NCI-H2171 (cell line): Measurements from ENCODE around the gene RASA3.
"Not testable (repeated sequence)": the region's sequence is repeated elsewhere in the genome, so short reads cannot be mapped to it uniquely, and the experiment has no call there.

ENCODE experiments used
- DNase-seq: peaks from one replicate; lab custom pipeline; 2025; lab: John Stamatoyannopoulos, UW

Gene RASA3

DNA sequence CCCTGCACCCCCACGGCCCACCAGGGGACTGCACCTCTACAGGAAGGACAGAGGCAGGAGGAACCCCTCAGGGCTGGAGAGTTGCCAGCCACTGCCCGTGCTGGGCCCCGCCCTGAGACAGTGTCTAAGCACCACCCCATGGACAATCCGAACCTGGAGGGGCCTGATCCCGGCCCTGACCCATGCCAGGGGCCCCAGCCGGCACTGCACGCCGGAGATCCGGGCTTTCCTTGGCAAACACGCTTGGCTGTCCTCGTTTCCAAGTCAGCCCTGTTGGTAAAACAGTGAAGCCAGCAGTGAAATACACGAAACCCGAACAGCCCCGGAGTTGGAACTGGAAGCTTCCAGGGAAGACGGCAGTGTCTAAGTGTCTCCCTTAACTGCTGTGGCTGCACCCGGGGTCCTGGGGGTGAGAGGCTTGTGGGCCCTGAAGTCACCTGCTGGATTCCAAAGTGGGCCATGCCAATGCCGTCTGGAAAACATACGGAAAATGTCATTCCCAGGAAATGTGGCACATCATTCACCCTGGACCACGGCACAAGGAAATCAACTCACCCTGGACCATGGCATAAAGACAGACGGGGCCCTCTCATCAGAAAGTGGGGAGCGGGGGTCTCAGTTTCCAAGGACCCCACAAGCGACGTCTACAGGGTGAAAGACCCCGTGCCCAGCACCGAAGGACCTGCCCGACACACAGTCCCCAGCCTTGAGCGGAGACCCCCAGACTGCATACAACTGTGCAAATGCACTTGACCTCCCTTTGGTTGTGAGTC is 30.9 kb downstream of the RASA3 start:
- DNase-seq = no peak

DNA sequence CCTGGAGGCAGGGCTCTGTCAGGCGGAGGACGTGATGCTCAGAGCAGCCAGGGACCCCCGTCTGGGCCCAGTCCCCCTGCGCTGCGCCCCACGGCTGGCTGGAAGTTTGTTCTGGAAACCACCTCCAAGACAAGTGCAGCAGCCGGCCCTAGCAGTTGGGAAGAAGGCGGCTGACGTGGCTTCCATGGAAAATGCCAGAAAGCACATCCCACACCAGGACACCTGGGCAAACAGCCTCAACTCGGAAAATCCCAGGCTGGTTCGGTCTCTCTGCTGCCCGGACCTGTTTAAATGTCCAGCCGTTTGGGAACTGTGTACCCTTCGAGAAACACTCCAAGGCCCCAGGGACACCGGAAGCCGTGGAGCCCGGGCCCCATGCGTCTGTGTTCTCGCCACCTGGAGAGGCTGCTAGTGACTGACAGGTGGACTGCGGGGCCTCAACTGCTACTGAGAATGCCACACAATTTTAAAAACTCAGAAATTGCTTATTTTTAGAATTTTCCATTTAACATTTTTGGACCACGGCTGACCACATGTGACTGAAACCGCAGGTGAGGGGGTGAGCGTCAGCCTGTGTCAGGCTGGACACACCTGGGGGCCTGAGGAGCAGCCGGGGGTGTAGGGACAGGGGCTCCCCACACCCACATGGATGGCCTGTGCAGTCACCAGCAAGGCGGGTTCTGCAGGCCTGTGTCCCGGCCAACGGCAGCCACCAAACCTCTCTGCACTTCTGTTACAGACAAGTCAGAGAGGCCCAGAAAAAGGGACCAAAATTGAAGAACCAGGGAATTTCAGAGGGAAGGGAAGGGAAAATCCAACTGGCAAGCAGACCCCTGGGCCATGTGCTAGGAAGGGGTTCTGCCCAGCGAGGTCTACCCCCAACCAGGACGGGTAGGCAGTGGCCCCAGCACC is 31.7 kb downstream of the RASA3 start:
- no peak for DNase-seq

DNA sequence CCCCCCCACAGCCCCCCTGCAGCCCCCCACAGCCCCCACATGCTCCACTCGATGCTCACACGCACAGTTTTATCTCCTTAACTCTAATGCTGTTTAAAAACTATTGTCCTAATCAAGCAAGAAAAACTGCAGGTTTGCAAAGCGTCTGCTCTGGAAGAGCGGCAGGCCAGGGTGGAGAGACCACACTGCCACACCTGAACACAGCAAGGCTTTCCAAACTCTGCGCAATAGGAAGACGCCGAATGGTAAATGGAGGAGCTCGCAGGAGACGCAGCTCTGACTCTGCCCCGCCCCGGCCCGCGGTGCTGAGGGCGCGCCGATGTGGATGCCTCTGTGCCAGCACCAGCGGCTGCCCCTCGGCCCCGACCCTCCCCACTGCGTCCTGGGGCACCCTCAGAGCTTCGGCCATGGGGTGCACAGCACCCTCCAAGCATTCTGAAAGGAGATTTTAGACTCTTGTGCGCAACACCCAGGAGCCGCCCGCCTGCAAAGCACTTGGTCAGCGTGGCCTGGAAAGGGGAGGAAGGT is 32.4 kb downstream of the RASA3 start:
- DNase-seq = no peak

DNA sequence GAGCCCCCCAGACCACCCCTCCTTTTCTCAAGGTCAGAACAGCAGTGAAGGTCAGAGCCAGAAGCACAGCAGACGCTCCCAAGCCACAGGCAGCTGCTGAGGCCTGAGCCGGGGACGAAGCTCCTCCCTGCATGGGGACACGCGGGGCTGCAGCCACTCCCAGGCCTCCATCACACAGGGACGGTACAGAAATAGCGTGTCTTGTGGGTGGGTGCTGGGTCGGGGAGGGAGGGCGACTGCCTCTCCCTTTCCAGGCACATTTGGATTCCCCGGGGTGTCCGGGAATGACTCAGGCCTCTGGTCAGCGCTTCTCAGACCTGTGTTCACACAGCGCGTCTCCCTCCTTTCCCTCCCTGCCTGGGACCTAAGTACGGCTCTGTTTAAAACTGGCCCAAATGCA is 33.2 kb downstream of the RASA3 start:
- DNase-seq = no peak

DNA sequence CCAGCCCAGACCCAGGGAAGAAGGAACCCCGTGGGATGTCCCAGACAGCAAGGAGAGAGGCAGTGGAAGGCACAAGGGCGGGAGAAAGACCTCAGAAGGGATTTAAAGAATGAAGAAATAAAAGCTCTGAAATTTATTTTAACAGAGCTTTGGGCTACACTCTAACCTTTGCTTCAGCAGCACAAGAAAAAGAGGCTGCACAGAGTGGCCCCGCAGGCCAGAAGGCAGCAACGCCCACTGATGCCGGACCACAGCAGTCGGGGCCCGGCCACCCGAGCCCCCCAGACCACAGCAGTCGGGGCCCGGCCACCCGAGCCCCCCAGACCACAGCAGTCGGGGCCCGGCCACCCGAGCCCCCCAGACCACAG is 33.8 kb downstream of the RASA3 start:
- not testable (repeated sequence) for DNase-seq

DNA sequence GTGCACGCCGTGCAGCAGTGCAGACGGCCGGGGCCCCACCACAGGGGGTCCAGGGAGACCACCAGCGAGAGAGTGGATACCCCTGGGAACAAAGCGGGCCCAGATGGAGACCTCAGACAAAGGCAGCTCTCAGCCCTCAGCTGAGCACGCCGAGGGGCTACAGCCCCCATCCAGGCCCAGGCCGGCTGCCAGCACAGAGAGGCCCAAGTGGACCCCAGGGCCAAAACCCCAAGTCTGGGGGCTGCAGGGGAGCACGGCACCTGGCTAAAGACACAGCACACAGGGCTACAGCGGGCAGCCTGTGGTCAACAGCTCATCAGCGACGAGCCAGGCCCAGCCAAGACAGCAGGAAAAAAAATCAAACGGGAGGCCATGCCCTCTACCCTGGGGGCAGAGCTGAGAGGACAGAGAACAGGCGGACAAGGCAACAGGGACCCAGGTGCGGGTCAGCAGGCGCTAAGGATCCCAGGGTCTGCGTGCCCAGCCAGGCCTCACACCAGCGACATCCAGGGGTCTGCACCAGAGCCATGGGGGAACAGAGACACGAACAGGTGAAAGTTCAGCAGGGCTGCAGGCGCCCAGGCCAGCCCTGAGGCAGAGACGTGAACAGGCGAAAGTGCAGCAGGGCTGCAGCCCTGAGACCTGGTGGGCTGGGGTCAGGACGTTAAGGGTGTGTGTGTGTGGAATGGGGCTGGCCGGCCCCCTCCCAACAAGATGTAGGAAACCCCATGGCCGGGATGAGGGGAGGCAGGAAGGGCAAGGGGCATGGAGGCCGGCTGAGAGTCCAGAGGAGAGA is 34.3 kb downstream of the RASA3 start:
- DNase-seq = no peak

DNA sequence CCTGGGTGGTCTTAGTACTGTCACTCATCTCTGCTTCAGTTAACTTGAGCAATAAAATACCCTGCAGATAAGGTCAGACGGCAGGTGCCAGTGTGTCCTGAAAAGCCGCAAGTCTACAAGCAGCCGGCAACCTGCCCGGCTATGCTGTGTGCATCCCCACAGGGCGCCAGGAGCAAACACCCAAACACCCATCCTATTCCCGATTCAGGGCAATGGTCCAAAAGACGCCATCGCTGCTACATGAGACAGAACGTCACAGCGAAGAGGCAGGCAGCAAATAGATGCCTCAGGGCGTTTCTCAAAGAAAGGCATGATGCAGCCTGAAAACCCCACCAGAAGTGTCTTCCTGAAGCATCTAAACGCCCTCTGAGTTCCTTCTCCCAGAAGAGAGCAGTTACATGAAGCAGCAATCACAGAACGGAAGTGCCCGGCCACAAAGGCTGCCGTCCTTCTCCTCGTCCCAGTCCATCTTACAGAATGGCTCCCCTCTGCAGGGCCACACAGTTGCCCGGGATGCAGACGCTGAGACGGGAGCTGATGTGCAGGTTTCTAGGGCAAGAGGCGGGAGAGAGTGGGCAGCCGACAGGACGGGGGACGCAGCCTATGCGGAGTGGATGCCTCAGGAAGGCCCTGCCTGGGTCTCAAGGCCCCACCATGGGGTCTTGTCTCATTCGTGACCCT is 35.1 kb downstream of the RASA3 start:
- DNase-seq = no peak

DNA sequence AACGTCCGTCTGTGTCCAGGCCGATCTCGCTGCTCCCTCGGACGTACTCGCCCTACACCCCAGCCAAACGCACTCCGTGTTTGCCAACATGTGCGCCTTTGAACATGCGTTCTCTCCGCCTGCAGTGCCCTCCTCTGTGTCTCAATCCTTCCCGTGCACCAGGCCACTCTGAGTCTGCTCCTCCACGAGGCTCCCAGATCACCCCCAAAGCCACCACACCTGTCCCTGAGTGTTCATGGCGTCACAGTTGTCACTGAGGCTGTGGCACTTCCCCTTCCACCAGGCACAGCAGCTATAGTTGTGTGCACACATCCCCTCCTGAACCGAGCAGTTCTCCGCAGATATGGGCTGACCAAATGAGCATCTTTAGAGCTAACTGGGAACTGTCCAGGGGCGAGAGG is 35.6 kb downstream of the RASA3 start:
- no peak for DNase-seq

DNA sequence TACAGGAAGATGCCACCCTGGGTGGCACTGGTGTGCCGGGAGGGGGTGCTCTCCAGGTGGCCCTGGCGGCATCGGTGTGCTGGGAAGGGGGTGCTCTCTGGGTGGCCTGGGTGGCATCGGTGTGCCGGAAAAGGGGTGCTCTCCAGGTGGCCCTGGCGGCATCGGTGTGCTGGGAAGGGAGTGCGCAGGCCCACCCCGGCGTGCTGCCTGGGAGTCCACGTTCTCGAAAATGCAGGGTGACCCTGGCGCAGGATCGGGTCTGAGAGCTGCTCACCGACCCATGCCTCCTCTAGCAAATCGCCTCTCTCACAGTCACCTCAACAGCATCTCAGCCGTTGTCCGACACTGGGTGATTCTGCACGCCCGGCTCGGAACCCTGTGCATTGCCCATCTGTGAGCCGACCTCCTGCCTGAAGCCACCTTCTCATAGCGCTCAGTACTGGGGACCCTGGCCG is 36.4 kb downstream of the RASA3 start:
- DNase-seq = no peak

DNA sequence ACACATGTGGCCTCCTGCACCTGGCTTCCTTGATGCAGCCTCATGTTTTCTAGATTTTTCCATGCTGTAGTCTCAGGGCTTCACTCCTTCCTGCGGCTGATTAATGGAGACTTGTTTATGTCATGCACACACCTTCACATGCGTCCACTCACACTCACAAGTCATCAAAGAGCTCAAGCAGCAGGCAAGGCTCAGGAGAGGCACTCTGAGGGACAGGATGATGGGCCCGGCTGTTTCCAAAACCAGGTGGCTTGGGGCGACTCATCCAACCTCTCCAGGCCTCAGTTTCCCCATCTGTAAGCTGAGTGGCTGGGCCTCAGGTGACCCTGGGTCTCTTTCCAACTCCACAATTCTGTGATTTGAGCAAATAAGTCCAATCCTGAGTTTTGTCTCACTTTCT is 36.9 kb downstream of the RASA3 start:
- no peak for DNase-seq

DNA sequence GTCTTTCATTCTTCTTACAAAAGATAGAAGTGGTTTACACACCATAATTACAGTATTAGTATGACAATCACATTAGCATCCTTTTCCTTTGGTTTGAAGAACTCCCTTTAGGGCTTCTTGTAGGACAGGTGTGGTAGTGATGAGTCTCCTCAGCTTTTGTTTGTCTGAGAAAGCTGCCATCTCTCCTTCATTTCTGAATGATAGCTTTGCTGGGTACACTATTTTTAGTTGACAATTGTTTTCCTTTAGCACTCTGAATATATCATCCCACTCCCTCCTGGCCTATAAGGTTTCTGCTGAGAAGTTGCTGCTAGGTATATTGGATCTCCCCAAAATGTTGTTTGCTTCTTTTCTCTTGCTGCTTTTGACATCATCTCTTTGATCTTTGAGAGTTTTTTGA is 39.3 kb downstream of the RASA3 start:
- no peak for DNase-seq

DNA sequence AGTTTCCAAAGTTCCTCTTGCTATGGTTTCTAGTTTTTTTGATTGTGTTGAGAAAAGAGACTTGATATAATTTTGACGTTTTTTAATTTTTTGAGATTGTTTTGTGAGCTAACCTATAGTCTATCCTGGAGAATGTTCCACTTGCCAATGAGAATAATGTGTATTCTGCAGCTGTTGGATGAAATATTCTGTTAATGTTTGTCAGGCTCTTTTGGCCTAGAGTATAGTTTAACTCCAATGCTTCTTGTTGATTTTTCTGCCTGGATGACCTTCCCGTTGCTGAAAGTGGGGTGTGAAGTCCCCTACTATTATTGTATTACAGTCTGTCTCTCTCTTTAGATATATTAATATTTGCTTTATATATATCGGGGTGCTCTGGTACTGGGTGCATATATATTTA is 40.0 kb downstream of the RASA3 start:
- DNase-seq = no peak

DNA sequence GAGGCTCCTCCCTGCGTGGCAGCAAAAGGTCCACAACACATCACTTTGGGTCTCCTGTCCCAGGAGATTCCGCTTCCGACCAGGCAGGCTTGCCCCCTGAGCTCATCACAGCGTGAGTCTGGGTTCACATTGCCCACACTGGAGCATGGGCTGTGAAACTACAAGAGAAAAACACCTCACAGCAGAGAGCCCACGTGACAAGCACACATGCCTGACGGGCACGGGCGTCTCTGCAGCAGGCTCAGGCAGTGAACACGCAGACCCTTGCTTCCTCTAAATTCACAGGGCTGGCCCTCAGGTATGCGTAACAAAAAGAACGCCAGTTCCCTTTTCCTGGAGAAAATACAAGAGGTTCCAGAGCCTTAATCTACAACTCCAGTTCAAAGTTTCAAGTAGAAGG is 41.9 kb downstream of the RASA3 start:
- DNase-seq = no peak

DNA sequence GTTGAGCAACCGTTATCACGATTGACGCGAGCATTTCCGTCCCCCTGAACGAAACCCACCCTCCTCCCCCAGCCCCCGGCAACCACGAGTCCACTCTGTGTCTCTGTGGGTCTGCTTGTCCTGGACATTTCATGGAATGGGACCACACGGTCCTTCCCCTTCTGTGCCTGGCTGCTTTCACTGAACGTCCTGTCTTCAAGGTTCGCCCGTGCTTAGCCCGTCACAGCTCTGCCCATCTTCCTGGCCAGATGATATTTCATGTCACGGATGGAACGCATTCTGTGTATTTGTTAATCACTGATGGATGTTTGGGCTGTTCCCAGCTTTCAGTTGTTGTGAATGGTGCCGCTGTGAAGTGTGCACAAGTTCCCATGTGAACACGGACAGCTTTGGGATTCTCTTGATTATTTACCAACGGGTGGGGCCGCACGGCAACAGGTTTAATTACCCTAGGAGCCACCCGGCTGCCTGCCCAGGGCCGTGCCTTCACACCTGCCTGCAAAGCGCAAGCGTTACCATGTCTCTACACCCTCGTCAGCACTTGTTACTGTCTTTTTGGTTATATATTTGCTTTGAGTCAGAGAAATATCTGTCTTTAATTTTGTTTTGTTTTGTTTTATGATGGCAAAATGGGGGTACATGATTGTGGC is 42.5 kb downstream of the RASA3 start:
- DNase-seq = no peak

DNA sequence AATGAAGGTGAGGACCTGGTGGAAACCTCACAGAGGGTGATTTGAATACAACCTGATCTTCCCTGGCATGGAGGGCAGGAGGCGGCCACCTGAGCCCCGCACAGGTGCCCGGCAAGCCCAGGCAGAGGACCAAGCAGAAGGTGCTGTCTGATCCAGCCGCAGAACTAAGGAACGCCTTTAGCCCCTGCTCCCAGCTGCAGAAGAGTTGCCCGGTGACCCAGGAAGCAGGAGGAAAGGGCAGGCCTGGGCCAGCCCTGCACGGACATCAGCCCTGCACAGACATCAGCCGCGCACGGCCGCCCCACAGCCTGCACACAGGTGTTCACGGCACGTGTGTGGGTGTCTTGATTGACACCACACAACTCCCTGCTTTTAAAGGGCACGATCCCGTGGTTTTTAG is 43.1 kb downstream of the RASA3 start:
- no peak for DNase-seq

DNA sequence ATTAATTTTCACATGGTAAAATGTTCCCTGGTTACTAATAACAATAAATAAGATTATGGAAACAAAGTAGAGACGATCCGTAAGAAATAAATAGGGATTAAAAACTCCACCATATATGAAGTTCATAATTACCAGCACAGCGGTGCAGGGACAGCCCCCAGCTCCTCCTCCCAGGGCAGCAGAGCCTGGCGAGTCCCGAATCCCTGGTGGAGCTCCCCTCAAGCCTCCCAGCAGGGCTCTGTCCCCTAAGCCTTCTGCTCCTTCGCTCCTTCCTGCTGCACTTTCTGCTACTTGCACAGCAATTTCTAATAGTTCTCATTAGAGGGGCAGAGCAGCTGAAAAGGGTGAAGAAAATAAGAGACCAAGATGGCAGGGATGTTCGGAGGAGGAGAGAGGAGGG is 43.6 kb downstream of the RASA3 start:
- DNase-seq = no peak

DNA sequence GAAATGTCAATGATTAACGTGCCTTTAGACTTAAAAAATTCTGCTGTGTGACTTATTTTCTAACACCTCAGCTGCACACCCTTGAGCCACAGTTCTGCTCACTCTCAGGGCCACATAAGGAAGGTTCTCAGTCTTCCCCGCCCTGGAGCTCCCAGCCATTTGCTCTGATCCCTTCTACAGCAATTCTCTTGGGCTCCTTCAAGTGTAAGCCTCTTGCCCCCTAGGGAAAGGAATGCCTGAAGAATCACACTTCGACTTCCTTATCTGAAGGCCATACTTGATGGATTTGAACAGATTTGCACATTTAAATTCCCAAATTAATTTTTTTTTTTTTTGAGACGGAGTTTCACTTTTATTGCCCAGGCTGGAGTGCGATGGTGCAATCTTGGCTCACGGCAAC is 44.2 kb downstream of the RASA3 start:
- no peak for DNase-seq

DNA sequence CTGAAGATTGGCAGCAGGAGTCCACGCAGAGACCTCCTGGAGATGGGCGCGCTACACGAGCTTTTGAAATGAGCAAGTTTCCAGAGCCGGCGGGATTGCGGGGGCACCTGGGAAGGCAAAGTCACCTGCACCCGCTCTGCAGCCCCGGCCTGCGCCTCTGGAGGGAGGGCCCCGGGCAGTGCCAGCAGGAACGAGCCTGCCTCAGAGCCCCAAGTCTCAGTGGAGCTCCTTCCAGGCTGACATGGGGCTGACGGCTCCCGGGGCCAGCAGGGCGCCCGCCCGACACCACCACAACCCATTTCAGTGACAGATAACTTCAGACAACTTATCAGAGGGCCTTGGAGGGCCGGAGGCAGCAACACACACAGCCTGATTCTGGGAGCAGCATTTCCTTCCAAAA is 45.0 kb downstream of the RASA3 start:
- DNase-seq = no peak

DNA sequence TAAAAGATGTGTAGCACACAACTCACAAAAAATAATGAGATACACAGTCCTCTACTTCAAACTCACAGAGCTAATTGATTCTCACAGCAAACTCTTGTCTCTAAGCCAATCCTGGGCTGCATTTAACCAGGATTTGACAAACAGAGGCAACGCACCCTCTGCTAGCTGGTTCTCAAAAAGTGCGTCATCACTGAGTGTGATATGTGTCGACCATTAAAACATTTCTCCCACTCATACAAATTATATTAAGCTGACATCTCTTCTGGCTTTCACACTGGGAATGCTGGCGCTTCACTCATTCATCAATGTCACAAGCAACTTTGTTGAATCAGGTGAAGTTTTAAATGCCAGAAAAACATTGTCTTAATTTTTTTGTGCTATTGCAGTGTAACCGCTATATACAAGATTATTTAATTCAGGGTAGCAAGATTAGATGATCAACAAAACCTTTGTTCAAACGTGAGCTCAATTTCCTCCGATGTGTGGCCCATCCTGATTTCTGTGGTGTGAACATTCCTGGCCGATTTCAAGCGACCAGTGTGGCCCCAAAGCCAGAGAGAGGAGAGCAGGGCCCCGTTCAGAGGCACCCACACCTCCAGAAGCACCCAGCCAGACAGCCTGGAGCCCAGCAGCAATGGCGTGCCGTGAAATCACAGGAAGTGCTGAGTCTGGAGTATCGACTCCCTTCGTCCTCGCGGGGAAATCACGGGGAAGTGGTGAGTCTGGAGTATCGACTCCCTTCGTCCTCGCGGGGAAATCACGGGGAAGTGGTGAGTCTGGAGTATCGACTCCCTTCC is 49.4 kb downstream of the RASA3 start:
- DNase-seq = no peak
